Activated B cell treated with CpG ODN at 0.5 μM for 24 hours (primary cell): ENCODE results near the gene PFKFB4. TPM values are rescaled to one million over a fixed set of nuclear protein-coding genes. Genes with fewer than 3 reads are reported as not detected.

Experiments used
- ATAC-seq: fragments of 200-7000 bp; cut with Tn5 transposase; one replicate; pipeline ENCODE4 v1.10.0; 2021; ENCODE audit warnings: low read depth, mild to moderate bottlenecking, moderate library complexity
- CTCF ChIA-PET: fragments of 350-600 bp; sonication (Branson Sonifier 250); formaldehyde crosslinking; loops from one replicate; lab custom pipeline; 2021; ENCODE audit warnings: antibody characterized with exemption; lab: Charles Lee
- POLR2A ChIA-PET: fragments of 350-600 bp; sonication (Branson Sonifier 250); formaldehyde crosslinking; loops from one replicate; lab custom pipeline; 2021; ENCODE audit warnings: antibody characterized with exemption; lab: Charles Lee
- DNase-seq: peaks from one replicate; pipeline ENCODE4 v3.0.0; 2022
- H3K27ac Mint-ChIP-seq: one replicate; pipeline ENCODE4 v1.8.0; 2020; ENCODE audit warnings: mixed read lengths
- H3K27me3 Mint-ChIP-seq: one replicate; pipeline ENCODE4 v1.8.0; 2021; ENCODE audit warnings: mixed read lengths
- H3K36me3 Mint-ChIP-seq: one replicate; pipeline ENCODE4 v1.8.0; 2021; ENCODE audit warnings: low read depth, mixed read lengths
- H3K4me1 Mint-ChIP-seq: one replicate; pipeline ENCODE4 v1.8.0; 2021; ENCODE audit warnings: mixed read lengths
- H3K4me3 Mint-ChIP-seq: one replicate; pipeline ENCODE4 v1.8.0; 2020; ENCODE audit warnings: mild to moderate bottlenecking, mixed read lengths
- H3K9me3 Mint-ChIP-seq: one replicate; pipeline ENCODE4 v1.8.0; 2020; ENCODE audit warnings: mixed read lengths
- intact Hi-C: fragments of 100-400 bp; cut with micrococcal nuclease; formaldehyde crosslinking; loops from one replicate; pipeline ENCODE4 v1.15.1; 2024
- total RNA-seq: library from RNA; stranded (reverse); gene quantifications from 2 replicates; pipeline ENCODE4 v1.2.3, GENCODE V29; 2022
- TF ChIP-seq, protein P1 (sequence below): fragments of 200-600 bp; IDR thresholded peaks from one replicate; pipeline ENCODE4 v1.8.0; 2022; ENCODE audit warnings: antibody characterized with exemption, mild to moderate bottlenecking

Gene PFKFB4
- total RNA-seq, 1 donor from 2014 or later = 3.2 TPM

DNA sequence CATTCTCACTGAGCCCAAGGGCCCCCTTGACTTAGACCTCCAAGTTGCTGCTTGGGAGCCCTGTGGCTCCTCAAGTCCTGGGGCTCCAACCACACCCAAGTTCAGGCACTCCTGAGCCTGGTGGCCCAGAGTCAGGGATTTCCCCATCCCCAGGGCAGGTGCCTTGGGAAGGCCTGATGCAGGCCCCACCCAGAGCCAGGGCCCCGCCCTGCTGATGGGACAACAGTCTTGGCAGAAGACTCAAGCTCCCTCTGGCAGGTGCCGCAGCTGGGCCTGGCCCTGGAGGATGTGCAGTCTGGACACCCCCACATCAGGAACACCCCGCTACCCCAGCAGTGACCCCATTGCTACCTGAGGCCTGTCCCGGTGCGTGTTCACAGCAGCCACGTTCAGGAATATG is 35.0 kb downstream of the PFKFB4 start:
- POLR2A ChIA-PET = no interaction called here
- H3K27me3 Mint-ChIP-seq = no peaks in the 10 kb centered on the region
- intact Hi-C loops = no loop called here
- TF ChIP-seq, protein P1, sequence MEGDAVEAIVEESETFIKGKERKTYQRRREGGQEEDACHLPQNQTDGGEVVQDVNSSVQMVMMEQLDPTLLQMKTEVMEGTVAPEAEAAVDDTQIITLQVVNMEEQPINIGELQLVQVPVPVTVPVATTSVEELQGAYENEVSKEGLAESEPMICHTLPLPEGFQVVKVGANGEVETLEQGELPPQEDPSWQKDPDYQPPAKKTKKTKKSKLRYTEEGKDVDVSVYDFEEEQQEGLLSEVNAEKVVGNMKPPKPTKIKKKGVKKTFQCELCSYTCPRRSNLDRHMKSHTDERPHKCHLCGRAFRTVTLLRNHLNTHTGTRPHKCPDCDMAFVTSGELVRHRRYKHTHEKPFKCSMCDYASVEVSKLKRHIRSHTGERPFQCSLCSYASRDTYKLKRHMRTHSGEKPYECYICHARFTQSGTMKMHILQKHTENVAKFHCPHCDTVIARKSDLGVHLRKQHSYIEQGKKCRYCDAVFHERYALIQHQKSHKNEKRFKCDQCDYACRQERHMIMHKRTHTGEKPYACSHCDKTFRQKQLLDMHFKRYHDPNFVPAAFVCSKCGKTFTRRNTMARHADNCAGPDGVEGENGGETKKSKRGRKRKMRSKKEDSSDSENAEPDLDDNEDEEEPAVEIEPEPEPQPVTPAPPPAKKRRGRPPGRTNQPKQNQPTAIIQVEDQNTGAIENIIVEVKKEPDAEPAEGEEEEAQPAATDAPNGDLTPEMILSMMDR = no peak
- H3K36me3 Mint-ChIP-seq = no peaks in the 10 kb centered on the region
- H3K4me1 Mint-ChIP-seq = no peaks in the 10 kb centered on the region
- H3K9me3 Mint-ChIP-seq = no peaks in the 10 kb centered on the region
- CTCF ChIA-PET = no interaction called here
- DNase-seq (no peak), ATAC-seq (no peak)
- no peak overlapping the region for H3K27ac Mint-ChIP-seq
- no peak overlapping the region for H3K4me3 Mint-ChIP-seq

DNA sequence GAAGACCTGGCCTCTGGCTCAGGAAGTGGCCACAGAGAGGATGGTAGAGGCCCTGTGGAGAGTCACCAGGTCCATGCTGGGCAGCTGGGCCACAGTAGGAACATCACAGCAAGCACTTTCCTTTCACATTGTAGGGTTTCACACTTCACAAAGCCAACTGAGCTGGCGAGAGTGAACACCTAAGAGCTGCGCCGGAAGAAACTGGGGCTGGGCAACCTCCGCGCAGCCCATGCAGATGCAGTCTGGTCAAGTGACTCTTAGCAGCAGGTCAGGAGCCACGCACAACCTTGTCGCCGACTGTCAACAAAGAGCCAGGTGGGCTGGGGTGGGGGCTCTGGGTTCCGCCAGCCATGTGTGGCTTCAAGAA is 37.3 kb downstream of the PFKFB4 start:
- peaks cover 5% of the 10 kb centered on the region for H3K4me1 Mint-ChIP-seq

DNA sequence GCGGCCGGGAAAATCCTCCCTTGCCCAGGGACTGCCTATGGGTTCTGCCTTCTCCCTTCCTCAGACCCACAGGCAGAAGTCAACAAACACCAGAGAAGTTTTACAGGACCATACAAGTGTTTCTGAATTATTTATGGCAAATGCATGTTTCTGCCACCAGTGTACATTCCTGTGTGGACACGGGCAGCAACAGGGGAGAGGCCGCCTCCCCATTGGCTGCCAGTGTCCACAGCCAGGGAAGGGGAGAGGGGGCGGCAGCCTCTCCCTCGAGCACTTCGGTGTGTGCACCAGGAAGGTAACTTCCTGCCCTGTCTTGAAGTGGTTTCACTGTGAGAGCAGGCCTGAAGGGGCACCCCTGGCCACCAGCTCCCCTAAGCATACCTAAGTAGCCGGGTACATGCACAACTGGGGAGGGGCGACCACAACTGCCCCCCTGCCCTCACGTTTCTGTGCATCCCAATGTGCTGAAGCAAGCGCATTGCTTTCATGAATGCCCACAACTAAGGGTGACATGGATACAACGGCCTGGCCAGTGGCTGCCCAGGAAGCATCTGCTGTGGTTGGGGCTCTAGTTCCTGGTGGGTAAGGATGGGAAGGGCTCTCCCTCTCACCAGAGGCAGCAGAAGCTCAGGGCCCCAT is 37.8 kb downstream of the PFKFB4 start:
- ChIA-PET CTCF (no interaction called here), POLR2A (no interaction called here)
- ATAC-seq (no peak), DNase-seq (no peak)
- Mint-ChIP-seq H3K4me1 (peaks cover 5% of the 10 kb centered on the region), H3K27ac (no peak overlapping the region), H3K27me3 (no peaks in the 10 kb centered on the region), H3K9me3 (no peaks in the 10 kb centered on the region), H3K36me3 (no peaks in the 10 kb centered on the region), H3K4me3 (no peak overlapping the region)
- intact Hi-C loops = no loop called here
- TF ChIP-seq, protein P1 = no peak

More for the DNA sequence above, 37.3 kb downstream of the PFKFB4 start:
- intact Hi-C loops = no loop called here
- no peak overlapping the region for H3K4me3 Mint-ChIP-seq
- ChIA-PET POLR2A (no interaction called here), CTCF (no interaction called here)
- no peaks in the 10 kb centered on the region for H3K27me3 Mint-ChIP-seq
- TF ChIP-seq, protein P1 = no peak
- H3K36me3 Mint-ChIP-seq = no peaks in the 10 kb centered on the region
- no peak for ATAC-seq
- no peak overlapping the region for H3K27ac Mint-ChIP-seq
- no peak for DNase-seq
- no peaks in the 10 kb centered on the region for H3K9me3 Mint-ChIP-seq

DNA sequence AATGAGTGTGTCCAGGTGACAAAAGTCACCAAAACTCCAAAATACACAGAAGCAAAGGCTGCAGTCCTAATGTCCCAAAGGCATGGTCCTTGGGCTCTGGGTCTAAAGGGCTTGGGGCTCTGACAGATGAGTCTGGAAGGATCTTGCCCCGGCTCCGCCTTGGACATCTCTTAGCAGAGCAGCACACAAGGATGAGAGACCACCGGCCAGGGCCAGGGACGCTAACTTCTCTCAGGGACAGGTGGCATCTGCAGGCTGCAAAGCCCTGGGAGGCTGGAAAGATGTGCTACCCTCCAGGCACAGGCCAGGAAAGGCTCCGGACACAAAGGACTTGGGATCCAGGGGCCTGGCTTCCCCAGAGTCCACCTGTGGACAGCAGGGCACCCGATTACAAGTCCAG is 38.5 kb downstream of the PFKFB4 start:
- no peak for DNase-seq
- intact Hi-C loops = no loop called here
- ChIA-PET POLR2A (no interaction called here), CTCF (no interaction called here)
- no peaks in the 10 kb centered on the region for H3K27me3 Mint-ChIP-seq
- H3K9me3 Mint-ChIP-seq = no peaks in the 10 kb centered on the region
- no peaks in the 10 kb centered on the region for H3K36me3 Mint-ChIP-seq
- H3K4me1 Mint-ChIP-seq = peaks cover 5% of the 10 kb centered on the region
- no peak overlapping the region for H3K4me3 Mint-ChIP-seq
- no peak overlapping the region for H3K27ac Mint-ChIP-seq
- TF ChIP-seq, protein P1 = no peak
- no peak for ATAC-seq

DNA sequence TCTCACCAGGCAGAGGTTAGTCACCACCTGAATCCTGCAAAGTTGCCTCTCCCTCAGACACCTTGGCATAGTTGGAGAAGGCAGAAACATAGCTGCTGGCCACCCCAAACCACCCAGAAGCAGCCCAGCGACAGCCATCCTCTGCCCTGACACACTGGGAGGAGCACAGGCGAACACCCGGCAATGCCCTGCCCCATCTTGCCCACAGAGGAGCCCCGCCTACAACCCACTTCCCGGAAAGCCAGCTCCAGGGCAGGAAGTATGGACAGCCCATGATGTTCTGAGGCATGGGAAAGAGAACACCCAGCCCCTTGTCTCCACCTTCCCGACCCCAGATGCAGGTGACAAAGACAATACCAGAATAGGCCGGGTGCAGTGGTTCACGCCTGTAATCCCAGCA is 40.0 kb downstream of the PFKFB4 start:
- CTCF ChIA-PET = no interaction called here
- ATAC-seq = no peak
- no peaks in the 10 kb centered on the region for H3K36me3 Mint-ChIP-seq
- H3K9me3 Mint-ChIP-seq = no peaks in the 10 kb centered on the region
- no peak for DNase-seq
- POLR2A ChIA-PET = interaction anchor here (0.5 kb wide), 1 partner anchor 21 kb away, joined by 3 read pairs; no protein-coding TSS in a partner anchor
- H3K4me1 Mint-ChIP-seq = peaks cover 5% of the 10 kb centered on the region
- no peak overlapping the region for H3K27ac Mint-ChIP-seq
- intact Hi-C loops = no loop called here
- H3K4me3 Mint-ChIP-seq = no peak overlapping the region
- TF ChIP-seq, protein P1 = no peak
- no peaks in the 10 kb centered on the region for H3K27me3 Mint-ChIP-seq
